22Rv1 (cell line): Measurements from ENCODE around the gene MSI2.

Experiments
- CTCF ChIP-seq: fragments of 450-650 bp; IDR thresholded peaks from 2 replicates; pipeline ENCODE4 v1.5.1; 2017; ENCODE audit warnings: mild to moderate bottlenecking
- ZFX ChIP-seq: fragments of 450-650 bp; IDR thresholded peaks from 2 replicates; pipeline ENCODE4 v1.6.1; 2017; ENCODE audit warnings: antibody characterized with exemption, borderline replicate concordance

GRCh38 chr17:57496382-57496781 lies 240.1 kb downstream of the MSI2 start:
- no peak for TF ChIP-seq CTCF
- no peak for TF ChIP-seq ZFX
